ENCODE results near the gene PRPF19.
A peak's percentile ranks its signal among the peaks of the same experiment; 100 is the strongest.

The PRPF19 gene

GRCh38 chr11:60906132-60906972 is at the start of gene PRPF19:
Gene PRPF19, minus strand, starts transcription at chr11:60906585. Its CDS starts 203 bp downstream, at chr11:60906382.
- Histone ChIP-seq H3K9ac (ENCODE audit: low read length) (peak within 1 kb of the TSS; percentile 98), H4K20me1 (ENCODE audit: low read depth, low read length) (peaks cover 19% of the 10 kb centered on the region), H3K36me3 (ENCODE audit: low read length) (0 out of 2 replicates have a peak, but pooled peaks cover 11% of the 10 kb centered on the region), H2AFZ (ENCODE audit: low read depth, low read length, severe bottlenecking) (peak within 1 kb of the TSS; percentile 53), H3K4me3 (ENCODE audit: insufficient read depth, low read length, poor library complexity, severe bottlenecking) (peak within 1 kb of the TSS; percentile 89), H3K9me2 (replicated peaks; ENCODE audit: insufficient read depth, low read length) (no peaks in the 10 kb centered on the region), H3F3A (ENCODE audit: insufficient read depth) (no peaks in the 10 kb centered on the region), H3K9me3 (ENCODE audit: insufficient read depth, low read length) (no peaks in the 10 kb centered on the region), H3K27ac (ENCODE audit: low read depth, low read length) (peak within 1 kb of the TSS; percentile 82), H3K27me3 (ENCODE audit: low read length) (no peaks in the 10 kb centered on the region), H3K4me2 (ENCODE audit: low read depth, low read length, poor library complexity, severe bottlenecking) (peak within 1 kb of the TSS; percentile 84), H3K79me2 (ENCODE audit: insufficient read depth, low read length) (peaks cover 35% of the 10 kb centered on the region)
- TF ChIP-seq EZH2phosphoT487 (conservative IDR thresholded peaks at IDR 0.05; ENCODE audit: low read length), result no peak
- no peak for TF ChIP-seq CTCF (IDR thresholded peaks at IDR 0.05; ENCODE audit: insufficient read depth, low read length, poor library complexity, severe bottlenecking)

DNA sequence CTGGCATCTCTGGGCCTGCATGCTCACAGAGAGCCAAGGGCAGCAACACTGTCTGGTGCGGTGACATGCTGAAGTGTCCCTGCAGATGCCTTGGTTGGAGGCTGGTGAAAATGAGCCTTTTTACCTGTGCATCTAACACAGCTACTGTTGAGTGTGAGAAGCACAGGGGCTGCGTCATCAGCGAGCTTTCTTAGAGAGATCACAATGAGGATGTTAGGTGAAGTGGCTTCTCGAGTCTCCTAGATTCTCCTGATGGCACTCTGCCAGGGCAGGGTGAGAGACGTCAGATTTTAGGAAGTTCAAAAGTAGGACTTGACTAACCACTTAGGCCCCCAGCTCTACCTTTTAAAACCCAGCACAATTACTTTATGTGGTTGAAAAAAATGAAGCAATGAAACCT is 49.2 kb upstream of the PRPF19 start:
- no peaks in the 10 kb centered on the region for H3K36me3 ChIP-seq (ENCODE audit: low read length)
- H2AFZ ChIP-seq (ENCODE audit: low read depth, low read length, severe bottlenecking), result no peak overlapping the region

GRCh38 chr11:60954421-60954820 is 48.0 kb upstream of the PRPF19 start:
- Histone ChIP-seq H3K36me3 (ENCODE audit: low read length) (no peaks in the 10 kb centered on the region), H3F3A (ENCODE audit: insufficient read depth) (no peaks in the 10 kb centered on the region; the same call in 1 of the 2 replicates), H3K9ac (ENCODE audit: low read length) (no peak overlapping the region), H3K9me3 (ENCODE audit: insufficient read depth, low read length) (no peaks in the 10 kb centered on the region), H3K4me2 (ENCODE audit: low read depth, low read length, poor library complexity, severe bottlenecking) (no peak overlapping the region), H4K20me1 (ENCODE audit: low read depth, low read length) (no peaks in the 10 kb centered on the region), H3K4me3 (ENCODE audit: insufficient read depth, low read length, poor library complexity, severe bottlenecking) (no peak overlapping the region), H3K9me2 (replicated peaks; ENCODE audit: insufficient read depth, low read length) (no peaks in the 10 kb centered on the region), H3K27ac (ENCODE audit: low read depth, low read length) (no peak overlapping the region), H3K79me2 (ENCODE audit: insufficient read depth, low read length) (no peaks in the 10 kb centered on the region), H3K27me3 (ENCODE audit: low read length) (no peaks in the 10 kb centered on the region), H2AFZ (ENCODE audit: low read depth, low read length, severe bottlenecking) (no peak overlapping the region)
- TF ChIP-seq EZH2phosphoT487 (conservative IDR thresholded peaks at IDR 0.05; ENCODE audit: low read length) (no peak), CTCF (IDR thresholded peaks at IDR 0.05; ENCODE audit: insufficient read depth, low read length, poor library complexity, severe bottlenecking) (no peak)

More for the DNA sequence above, 49.2 kb upstream of the PRPF19 start:
- no peak for TF ChIP-seq CTCF (IDR thresholded peaks at IDR 0.05; ENCODE audit: insufficient read depth, low read length, poor library complexity, severe bottlenecking)
- no peak for TF ChIP-seq EZH2phosphoT487 (conservative IDR thresholded peaks at IDR 0.05; ENCODE audit: low read length)
- Histone ChIP-seq H3K9me2 (replicated peaks; ENCODE audit: insufficient read depth, low read length) (no peaks in the 10 kb centered on the region), H3K79me2 (ENCODE audit: insufficient read depth, low read length) (no peaks in the 10 kb centered on the region), H3K4me2 (ENCODE audit: low read depth, low read length, poor library complexity, severe bottlenecking) (no peak overlapping the region), H3K9ac (ENCODE audit: low read length) (no peak overlapping the region), H3F3A (ENCODE audit: insufficient read depth) (no peaks in the 10 kb centered on the region), H4K20me1 (ENCODE audit: low read depth, low read length) (no peaks in the 10 kb centered on the region), H3K4me3 (ENCODE audit: insufficient read depth, low read length, poor library complexity, severe bottlenecking) (no peak overlapping the region), H3K27me3 (ENCODE audit: low read length) (no peaks in the 10 kb centered on the region), H3K27ac (ENCODE audit: low read depth, low read length) (no peak overlapping the region), H3K9me3 (ENCODE audit: insufficient read depth, low read length) (no peaks in the 10 kb centered on the region)

All from SU-DHL-6 (cell line).